GM12873 (cell line): Measurements from ENCODE around the gene UBALD2.

Experiments used
- TF ChIP-seq, protein P1 (sequence below): IDR thresholded peaks from 2 replicates; pipeline ENCODE4 v1.5.1; 2012; ENCODE audit warnings: low read depth, mild to moderate bottlenecking, moderate library complexity, low read length, control low read depth; ENCODE audit not compliant: insufficient read depth; ENCODE audit errors: missing control alignments

The UBALD2 gene

DNA sequence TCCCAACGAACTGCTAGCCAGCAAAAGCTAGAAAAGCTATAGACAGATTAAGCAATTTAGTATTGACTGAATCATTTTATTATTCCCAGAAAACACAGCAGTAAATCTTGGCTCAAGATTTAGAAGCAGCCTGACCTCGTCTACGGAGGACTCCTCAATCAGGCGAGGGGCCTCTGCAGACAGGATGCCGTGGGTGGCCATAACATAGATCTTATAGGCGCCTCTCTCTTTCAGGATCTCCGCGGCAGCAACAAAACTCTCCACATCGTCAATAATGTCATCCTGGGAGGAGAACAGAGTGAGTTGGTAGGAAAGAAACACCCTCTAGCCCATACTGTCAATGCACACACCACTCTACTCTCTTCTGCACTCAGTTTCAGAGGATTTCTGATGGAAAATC is 47.6 kb downstream of the UBALD2 start:
- TF ChIP-seq, protein P1, sequence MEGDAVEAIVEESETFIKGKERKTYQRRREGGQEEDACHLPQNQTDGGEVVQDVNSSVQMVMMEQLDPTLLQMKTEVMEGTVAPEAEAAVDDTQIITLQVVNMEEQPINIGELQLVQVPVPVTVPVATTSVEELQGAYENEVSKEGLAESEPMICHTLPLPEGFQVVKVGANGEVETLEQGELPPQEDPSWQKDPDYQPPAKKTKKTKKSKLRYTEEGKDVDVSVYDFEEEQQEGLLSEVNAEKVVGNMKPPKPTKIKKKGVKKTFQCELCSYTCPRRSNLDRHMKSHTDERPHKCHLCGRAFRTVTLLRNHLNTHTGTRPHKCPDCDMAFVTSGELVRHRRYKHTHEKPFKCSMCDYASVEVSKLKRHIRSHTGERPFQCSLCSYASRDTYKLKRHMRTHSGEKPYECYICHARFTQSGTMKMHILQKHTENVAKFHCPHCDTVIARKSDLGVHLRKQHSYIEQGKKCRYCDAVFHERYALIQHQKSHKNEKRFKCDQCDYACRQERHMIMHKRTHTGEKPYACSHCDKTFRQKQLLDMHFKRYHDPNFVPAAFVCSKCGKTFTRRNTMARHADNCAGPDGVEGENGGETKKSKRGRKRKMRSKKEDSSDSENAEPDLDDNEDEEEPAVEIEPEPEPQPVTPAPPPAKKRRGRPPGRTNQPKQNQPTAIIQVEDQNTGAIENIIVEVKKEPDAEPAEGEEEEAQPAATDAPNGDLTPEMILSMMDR: no peak

DNA sequence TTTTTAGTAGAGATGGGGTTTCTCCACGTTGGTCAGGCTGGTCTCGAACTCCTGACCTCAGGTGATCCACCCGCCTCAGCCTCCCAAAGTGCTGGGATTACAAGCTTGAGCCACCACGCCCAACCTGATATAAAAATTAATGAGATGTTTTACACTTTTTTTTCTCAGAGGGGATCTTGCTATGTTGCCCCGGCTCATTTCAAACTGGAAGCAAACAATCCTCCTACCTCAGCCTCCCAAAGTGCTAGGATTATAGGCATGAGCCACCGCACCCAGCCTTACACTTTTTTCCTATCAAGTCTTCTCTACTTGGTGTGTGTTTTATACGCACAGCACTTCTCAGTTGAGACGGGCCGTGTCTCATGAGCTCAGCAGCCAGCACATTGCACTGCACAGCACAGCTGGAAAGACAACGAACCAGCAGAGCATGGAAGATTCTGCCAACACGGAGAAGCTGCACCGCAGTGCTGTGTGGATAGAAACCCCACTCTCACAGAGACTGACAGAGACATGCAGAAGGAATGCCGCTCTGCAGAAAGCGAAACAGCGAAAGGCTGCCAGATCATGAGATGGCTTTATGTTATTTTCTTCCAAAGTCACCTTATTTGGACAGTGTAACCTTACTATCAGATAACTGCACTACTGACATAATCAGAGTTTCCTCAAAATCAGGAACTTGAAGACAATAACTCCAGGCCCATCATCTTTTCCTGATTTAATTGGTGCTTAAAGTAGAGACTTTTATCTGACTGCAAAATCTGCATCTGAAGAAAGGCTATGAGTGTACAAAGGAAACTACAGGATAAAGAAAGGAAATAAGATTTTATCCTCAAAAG is 49.5 kb downstream of the UBALD2 start:
- TF ChIP-seq, protein P1: no peak

GRCh38 chr17:76317535-76317934 is 52.4 kb downstream of the UBALD2 start:
- TF ChIP-seq, protein P1: no peak

DNA sequence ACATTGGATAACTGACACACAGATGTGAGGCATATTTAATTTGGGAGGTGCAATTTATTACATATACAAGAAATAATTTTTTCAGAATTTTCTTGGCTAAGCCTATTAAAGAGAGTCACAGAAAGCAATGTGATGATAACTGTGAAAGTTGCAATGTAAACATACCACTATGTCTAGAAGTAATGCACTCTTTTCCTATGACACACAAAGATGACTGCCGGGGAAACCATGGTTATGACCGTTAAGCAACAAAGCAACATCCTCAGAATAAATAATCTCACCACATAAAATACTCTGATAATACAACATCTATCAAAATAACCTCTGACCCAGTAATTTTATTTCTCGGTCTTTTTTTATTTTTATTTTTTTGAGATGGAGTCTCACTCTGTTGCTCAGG is 53.4 kb downstream of the UBALD2 start:
- TF ChIP-seq, protein P1: no peak
